SK-N-SH (cell line): ENCODE results near the gene AUTS2. TPM values are rescaled to one million over a fixed set of nuclear protein-coding genes. Genes with fewer than 3 reads are reported as not detected.

ENCODE experiments used
- CTCF ChIA-PET: fragments of 300-600, 350-600 bp; formaldehyde crosslinking; extraction: SDS; loops from one replicate; lab custom pipeline; 2021; lab: Yijun Ruan, JAX
- POLR2A ChIA-PET: fragments of 350-600 bp; sonication (Branson Sonifier 250); formaldehyde crosslinking; extraction: SDS; loops from one replicate; lab custom pipeline; 2020; ENCODE audit warnings: antibody characterized with exemption, inconsistent platforms; lab: Yijun Ruan, JAX
- DNase-seq: peaks from one replicate; pipeline ENCODE4 v3.0.0; 2012
- H2AFZ ChIP-seq: fragments of 200-600 bp; sonication (generic); 2 replicates; pipeline ENCODE4 v1.8.1; 2016; ENCODE audit warnings: antibody characterized with exemption, mild to moderate bottlenecking, low read depth
- H3F3A ChIP-seq: fragments of 200-600 bp; sonication (generic); replicated peaks from 2 replicates; pipeline ENCODE3; 2016; ENCODE audit warnings: antibody characterized with exemption, mild to moderate bottlenecking; ENCODE audit not compliant: insufficient read depth
- H3K27ac ChIP-seq, 2 experiments: fragments of 200-500 bp in 1 of 2; fragments of 200-600 bp in 1 of 2; sonication (Bioruptor generic) in 1 of 2; sonication (generic), shearing (Covaris generic) in 1 of 2; 2 replicates each; pipeline versions ENCODE4 v1.5.1 to v1.6.1; 2014 to 2016; ENCODE audit warnings: low read depth in 2 of 2, inconsistent platforms in 1 of 2, low read length in 1 of 2, mild to moderate bottlenecking in 1 of 2, mixed read lengths in 1 of 2
- H3K27me3 ChIP-seq: fragments of 200-600 bp; sonication (generic), shearing (Covaris generic); 2 replicates; pipeline ENCODE4 v1.6.1; 2016; ENCODE audit warnings: mixed run types; ENCODE audit not compliant: insufficient read depth
- H3K36me3 ChIP-seq, 2 experiments: fragments of 200-500 bp in 1 of 2; fragments of 200-600 bp in 1 of 2; sonication (Bioruptor generic) in 1 of 2; sonication (generic) in 1 of 2; replicated peaks in 1 of 2; 2 replicates each; pipeline versions ENCODE3 to v1.5.1; 2014 to 2016; ENCODE audit warnings: low read length in 1 of 2, mild to moderate bottlenecking in 1 of 2; ENCODE audit not compliant: insufficient read depth in 2 of 2, control insufficient read depth in 1 of 2
- H3K4me1 ChIP-seq, 2 experiments: fragments of 200-500 bp in 1 of 2; fragments of 200-600 bp in 1 of 2; sonication (Bioruptor generic) in 1 of 2; sonication (generic), shearing (Covaris generic) in 1 of 2; 2 replicates each; pipeline versions ENCODE4 v1.5.1 to v1.6.1; 2014 to 2016; ENCODE audit warnings: low read depth in 1 of 2, low read length in 1 of 2, mixed run types in 1 of 2; ENCODE audit not compliant: insufficient read depth in 2 of 2, control insufficient read depth in 1 of 2
- H3K4me2 ChIP-seq: fragments of 200-600 bp; sonication (generic), shearing (Covaris generic); 2 replicates; pipeline ENCODE4 v1.6.1; 2017; ENCODE audit warnings: mixed run types
- H3K4me3 ChIP-seq, 2 experiments: fragments of 200-500 bp in 1 of 2; fragments of 200-600 bp in 1 of 2; sonication (Bioruptor generic) in 1 of 2; sonication (generic), shearing (Covaris generic) in 1 of 2; 2 replicates each; pipeline versions ENCODE4 v1.5.1 to v1.8.1; 2014 to 2016; ENCODE audit warnings: low read depth in 2 of 2, inconsistent platforms in 1 of 2, low read length in 1 of 2, mild to moderate bottlenecking in 1 of 2, mixed read lengths in 1 of 2, moderate library complexity in 1 of 2
- H3K79me2 ChIP-seq: fragments of 200-600 bp; sonication (generic); 2 replicates; pipeline ENCODE4 v1.8.1; 2017; ENCODE audit warnings: mild to moderate bottlenecking; ENCODE audit not compliant: insufficient read depth
- H3K9ac ChIP-seq: fragments of 200-600 bp; sonication (generic); 2 replicates; pipeline ENCODE4 v1.6.1; 2017; ENCODE audit warnings: mixed run types
- H3K9me2 ChIP-seq: fragments of 200-600 bp; sonication (generic); 2 replicates; pipeline ENCODE4 v1.6.1; 2017; ENCODE audit warnings: mixed run types
- H3K9me3 ChIP-seq: fragments of 200-600 bp; sonication (generic); 2 replicates; pipeline ENCODE4 v1.6.1; 2017; ENCODE audit warnings: mixed run types, mild to moderate bottlenecking, moderate library complexity
- H4K20me1 ChIP-seq: fragments of 200-600 bp; sonication (generic); 2 replicates; pipeline ENCODE4 v1.6.1; 2017; ENCODE audit warnings: mild to moderate bottlenecking, mixed run types; ENCODE audit not compliant: insufficient read depth
- CHD2 ChIP-seq: fragments of 150-350 bp; IDR thresholded peaks from 2 replicates; pipeline ENCODE4 v1.6.1; 2018; ENCODE audit warnings: low read length; ENCODE audit not compliant: partially characterized antibody
- CTCF ChIP-seq: fragments of 200-600 bp; sonication (generic); IDR thresholded peaks from 2 replicates; pipeline ENCODE4 v1.6.1; 2017; ENCODE audit warnings: antibody characterized with exemption, mild to moderate bottlenecking, moderate library complexity
- ELF1 ChIP-seq: IDR thresholded peaks from 2 replicates; pipeline ENCODE4 v1.4.0; 2012
- EP300 ChIP-seq, 2 experiments: IDR thresholded peaks; 2 replicates each; pipeline versions ENCODE4 v1.4.0 to v1.6.1; 2012; ENCODE audit warnings: borderline replicate concordance in 1 of 2, low read depth in 1 of 2, low read length in 1 of 2
- EZH2phosphoT487 ChIP-seq: fragments of 200-600 bp; sonication (generic); IDR thresholded peaks from 2 replicates; pipeline ENCODE4 v1.6.1; 2017; ENCODE audit warnings: low read depth, mixed run types, mild to moderate bottlenecking, antibody characterized with exemption, moderate library complexity, borderline replicate concordance
- GATA2 ChIP-seq: sonication (generic); formaldehyde crosslinking; IDR thresholded peaks from 2 replicates; pipeline ENCODE4 v1.5.0; 2020; ENCODE audit warnings: mild to moderate bottlenecking, missing genetic modification reagents
- JUND ChIP-seq: IDR thresholded peaks from 2 replicates; pipeline ENCODE4 v1.4.0; 2012
- MAX ChIP-seq: IDR thresholded peaks from 2 replicates; pipeline ENCODE4 v1.4.0; 2012; ENCODE audit warnings: low read depth
- MXI1 ChIP-seq: IDR thresholded peaks from 2 replicates; pipeline ENCODE4 v1.6.1; 2012; ENCODE audit warnings: mild to moderate bottlenecking, low read depth, low read length, improper control_type of control experiment
- NFIC ChIP-seq: IDR thresholded peaks from 2 replicates; pipeline ENCODE4 v1.4.0; 2012; ENCODE audit warnings: borderline replicate concordance
- POLR2AphosphoS5 ChIP-seq: IDR thresholded peaks from 2 replicates; pipeline ENCODE4 v1.6.1; 2012; ENCODE audit warnings: low read depth, low read length
- RAD21 ChIP-seq: IDR thresholded peaks from 2 replicates; pipeline ENCODE4 v1.6.1; 2012; ENCODE audit warnings: mild to moderate bottlenecking, low read length
- RCOR1 ChIP-seq: fragments of 150-350 bp; IDR thresholded peaks from 2 replicates; pipeline ENCODE4 v1.6.1; 2017; ENCODE audit warnings: antibody characterized with exemption, low read length
- RFX5 ChIP-seq: IDR thresholded peaks from 2 replicates; pipeline ENCODE4 v1.6.1; 2012; ENCODE audit warnings: mild to moderate bottlenecking, improper control_type of control experiment, low read length
- RXRA ChIP-seq: IDR thresholded peaks from 2 replicates; pipeline ENCODE4 v1.4.0; 2012; ENCODE audit warnings: low read depth, mild to moderate bottlenecking, borderline replicate concordance
- TAF1 ChIP-seq: IDR thresholded peaks from 2 replicates; pipeline ENCODE4 v1.6.1; 2012; ENCODE audit warnings: low read depth, mild to moderate bottlenecking, low read length, moderate library complexity, borderline replicate concordance
- ZBTB33 ChIP-seq: IDR thresholded peaks from 2 replicates; pipeline ENCODE4 v1.4.0; 2012; ENCODE audit warnings: low read depth, borderline replicate concordance
- WGBS: methylation state at CpG from one replicate; pipeline ENCODE4 v1.1.6; 2017; ENCODE audit warnings: low lambda C conversion rate; 5-methylcytosine and 5-hydroxymethylcytosine counted together
- polyA plus RNA-seq, 3 experiments: library from polyadenylated mRNA; depleted of rRNA; stranded (reverse); fragments of >200 nt; gene quantifications; 2 replicates each; pipeline ENCODE4 v1.2.3, GENCODE V29; 2012
- TF ChIP-seq, protein P1 (sequence below): IDR thresholded peaks from 2 replicates; pipeline ENCODE4; 2012
- TF ChIP-seq, protein P2 (sequence below): fragments of 150-350 bp; IDR thresholded peaks from 2 replicates; pipeline ENCODE4 v1.6.1; 2017; ENCODE audit warnings: antibody characterized with exemption, low read length, low read depth, borderline replicate concordance

Gene AUTS2
- polyA plus RNA-seq, 1 of the 3 experiments (the other 2 are of a cell fraction): 15.6 TPM

GRCh38 chr7:70217571-70217970, 619.3 kb downstream of the AUTS2 start:
- H3K4me3 ChIP-seq: no peak overlapping the region
- no peak overlapping the region for H3K9ac ChIP-seq
- H3K27ac ChIP-seq: no peak overlapping the region
- CTCF ChIA-PET: interaction anchor here (0.8 to 1.3 kb wide), 2 partner anchors 289 to 481 kb away, joined by 3 to 4 read pairs; no protein-coding TSS in a partner anchor
- no peaks in the 10 kb centered on the region for H4K20me1 ChIP-seq
- 88% methylated on average over 3 of the region's 3 CpGs for WGBS
- H3K9me2 ChIP-seq: no peaks in the 10 kb centered on the region
- POLR2A ChIA-PET: no interaction called here
- no peaks in the 10 kb centered on the region for H3F3A ChIP-seq
- no peaks in the 10 kb centered on the region for H3K36me3 ChIP-seq
- H3K4me1 ChIP-seq: peaks cover 7 to 8% of the 10 kb centered on the region in 2 experiments; a peak in 3 of 4 replicates
- H2AFZ ChIP-seq: no peak overlapping the region
- TF ChIP-seq MAX (no peak), POLR2AphosphoS5 (no peak), EP300 (IDR thresholded peaks at IDR 0.05; ENCODE audit: borderline replicate concordance in 1 of 2, low read depth in 1 of 2, low read length in 1 of 2) (no peak), RFX5 (no peak), ELF1 (no peak), RXRA (no peak), RCOR1 (no peak), RAD21 (no peak)
- TF ChIP-seq, protein P1, sequence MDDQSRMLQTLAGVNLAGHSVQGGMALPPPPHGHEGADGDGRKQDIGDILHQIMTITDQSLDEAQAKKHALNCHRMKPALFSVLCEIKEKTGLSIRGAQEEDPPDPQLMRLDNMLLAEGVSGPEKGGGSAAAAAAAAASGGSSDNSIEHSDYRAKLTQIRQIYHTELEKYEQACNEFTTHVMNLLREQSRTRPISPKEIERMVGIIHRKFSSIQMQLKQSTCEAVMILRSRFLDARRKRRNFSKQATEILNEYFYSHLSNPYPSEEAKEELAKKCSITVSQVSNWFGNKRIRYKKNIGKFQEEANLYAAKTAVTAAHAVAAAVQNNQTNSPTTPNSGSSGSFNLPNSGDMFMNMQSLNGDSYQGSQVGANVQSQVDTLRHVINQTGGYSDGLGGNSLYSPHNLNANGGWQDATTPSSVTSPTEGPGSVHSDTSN: no peak
- TF ChIP-seq, protein P2, sequence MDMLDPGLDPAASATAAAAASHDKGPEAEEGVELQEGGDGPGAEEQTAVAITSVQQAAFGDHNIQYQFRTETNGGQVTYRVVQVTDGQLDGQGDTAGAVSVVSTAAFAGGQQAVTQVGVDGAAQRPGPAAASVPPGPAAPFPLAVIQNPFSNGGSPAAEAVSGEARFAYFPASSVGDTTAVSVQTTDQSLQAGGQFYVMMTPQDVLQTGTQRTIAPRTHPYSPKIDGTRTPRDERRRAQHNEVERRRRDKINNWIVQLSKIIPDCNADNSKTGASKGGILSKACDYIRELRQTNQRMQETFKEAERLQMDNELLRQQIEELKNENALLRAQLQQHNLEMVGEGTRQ: no peak
- no peak for DNase-seq
- no peaks in the 10 kb centered on the region for H3K9me3 ChIP-seq
- H3K4me2 ChIP-seq: no peak overlapping the region
- no peaks in the 10 kb centered on the region for H3K79me2 ChIP-seq
- H3K27me3 ChIP-seq: no peaks in the 10 kb centered on the region

DNA sequence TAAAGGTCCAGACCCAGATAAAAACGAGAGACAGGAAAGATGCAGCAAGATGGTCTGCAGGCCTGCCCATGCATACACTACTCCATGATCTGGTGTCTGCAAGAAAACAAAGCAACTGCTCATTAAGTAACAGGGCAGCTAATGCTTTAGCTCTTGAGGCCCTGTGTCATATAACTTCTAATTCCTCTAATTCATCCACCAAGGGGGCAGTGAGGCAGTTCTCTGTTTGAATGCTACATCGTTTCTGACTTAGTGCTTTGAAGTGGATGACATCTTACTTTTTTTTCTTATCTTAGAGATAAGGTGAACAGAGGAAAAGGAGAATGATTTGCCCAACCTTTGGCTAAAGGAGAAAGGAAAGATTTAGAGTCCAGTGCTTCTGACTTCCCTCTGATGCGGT, 619.7 kb downstream of the AUTS2 start:
- 89% methylated on average over 3 of the region's 3 CpGs for WGBS

More for the DNA sequence above, 619.7 kb downstream of the AUTS2 start:
- Histone ChIP-seq H2AFZ (no peak overlapping the region), H3K9ac (no peak overlapping the region), H3K27me3 (no peaks in the 10 kb centered on the region), H3K4me3 (no peak overlapping the region), H3K9me2 (no peaks in the 10 kb centered on the region), H3K4me1 (peaks cover 7 to 8% of the 10 kb centered on the region in 2 experiments; a peak in 3 of 4 replicates), H3K9me3 (no peaks in the 10 kb centered on the region), H3K4me2 (no peak overlapping the region), H3K79me2 (no peaks in the 10 kb centered on the region), H3K27ac (no peak overlapping the region), H3F3A (no peaks in the 10 kb centered on the region), H3K36me3 (no peaks in the 10 kb centered on the region), H4K20me1 (no peaks in the 10 kb centered on the region)
- TF ChIP-seq CHD2 (no peak), GATA2 (CRISPR knock-in tag) (no peak), CTCF (no peak), MXI1 (no peak), TAF1 (no peak), ZBTB33 (no peak), EZH2phosphoT487 (no peak), EP300 (IDR thresholded peaks at IDR 0.05; ENCODE audit: borderline replicate concordance in 1 of 2, low read depth in 1 of 2, low read length in 1 of 2) (no peak), NFIC (no peak), JUND (no peak)
- ChIA-PET POLR2A (no interaction called here), CTCF (interaction anchor here (0.8 to 1.3 kb wide), 2 partner anchors 288 to 480 kb away, joined by 3 to 4 read pairs; no protein-coding TSS in a partner anchor)
- DNase-seq: no peak
